Suprapubic skin (tissue), 4 donors: ENCODE data around the gene NBEAL1. TPM values are rescaled to one million over a fixed set of nuclear protein-coding genes. Genes with fewer than 3 reads are reported as not detected.
A peak's percentile ranks its signal among the peaks of the same experiment; 100 is the strongest.
"Not testable (repeated sequence)": the region's sequence is repeated elsewhere in the genome, so short reads cannot be mapped to it uniquely, and the experiment has no call there.

Experiments
- DNase-seq, 2 donors: peaks; one replicate each; pipeline ENCODE4 v3.0.0-alpha.2; 2019; ENCODE audit warnings: low spot score in 2 of 2
- H3K27ac ChIP-seq: fragments of 200-600 bp; sonication (generic); one replicate; pipeline ENCODE4 v1.5.1; 2019
- H3K27me3 ChIP-seq: fragments of 200-600 bp; sonication (generic); one replicate; pipeline ENCODE4 v1.5.1; 2019
- H3K36me3 ChIP-seq: fragments of 200-600 bp; sonication (generic); one replicate; pipeline ENCODE4 v1.5.1; 2019
- H3K4me1 ChIP-seq: fragments of 200-600 bp; sonication (generic); one replicate; pipeline ENCODE4 v1.5.1; 2019
- H3K4me3 ChIP-seq: fragments of 200-600 bp; sonication (generic); one replicate; pipeline ENCODE4 v1.5.1; 2019; ENCODE audit warnings: mild to moderate bottlenecking
- H3K9me3 ChIP-seq: fragments of 200-600 bp; sonication (generic); one replicate; pipeline ENCODE4 v1.5.1; 2019
- CTCF ChIP-seq, 2 donors: fragments of 200-600 bp in 1 of 2; fragments of 450-650 bp in 1 of 2; sonication (generic) in 1 of 2; IDR thresholded peaks; one replicate each; pipeline ENCODE4 v1.5.1; 2016 to 2019; ENCODE audit warnings: antibody characterized with exemption in 2 of 2, mild to moderate bottlenecking in 1 of 2, moderate library complexity in 1 of 2
- EP300 ChIP-seq: sonication (generic); formaldehyde crosslinking; IDR thresholded peaks from one replicate; pipeline ENCODE4 v1.6.1; 2017; ENCODE audit warnings: antibody characterized with exemption
- POLR2A ChIP-seq, 2 donors: fragments of 450-650 bp; IDR thresholded peaks; one replicate each; pipeline ENCODE4 v1.6.1; 2017; ENCODE audit warnings: antibody characterized with exemption in 2 of 2, mild to moderate bottlenecking in 2 of 2, moderate library complexity in 2 of 2
- POLR2AphosphoS5 ChIP-seq, 3 donors: sonication (generic); formaldehyde crosslinking; IDR thresholded peaks; one replicate each; pipeline ENCODE4 v1.6.1; 2017; ENCODE audit warnings: antibody characterized with exemption in 3 of 3
- WGBS: methylation state at CpG from one replicate; pipeline ENCODE4 v1.1.5; 2018; 5-methylcytosine and 5-hydroxymethylcytosine counted together
- total RNA-seq, 4 donors: library from RNA; depleted of rRNA; stranded (reverse); fragments of >200 nt; gene quantifications; one replicate each; pipeline ENCODE4 v1.1.0, GENCODE V29; 2016

NBEAL1 gene
- total RNA-seq, result 10 to 100 TPM; 21.1 to 46.8 (median 29.5) TPM

GRCh38 chr2:203014456-203015199 is at the start of gene NBEAL1:
TSS of gene NBEAL1 (plus strand) at chr2:203014875. CDS start at chr2:203016385, 1,510 bp downstream.
- DNase-seq, result peak; percentile 98 to 99
- Histone ChIP-seq H3K27ac (peak within 1 kb of the TSS; percentile 93), H3K4me3 (peak within 1 kb of the TSS; percentile 86), H3K36me3 (no peaks in the 10 kb centered on the region), H3K9me3 (no peaks in the 10 kb centered on the region), H3K4me1 (peaks cover 48% of the 10 kb centered on the region), H3K27me3 (no peaks in the 10 kb centered on the region)
- TF ChIP-seq CTCF (IDR thresholded peaks at IDR 0.05) (no peak), EP300 (peak; percentile 5), POLR2A (IDR thresholded peaks at IDR 0.05) (peak in 1 of 2 donors; percentile 87), POLR2AphosphoS5 (IDR thresholded peaks at IDR 0.05) (peak in 2 of 3 donors; percentile 54 to 85)
- WGBS, result 0% methylated on average over 20 of the region's 59 CpGs

GRCh38 chr2:202965810-202966460 is 48.7 kb upstream of the NBEAL1 start:
- DNase-seq, result no peak
- no peak overlapping the region for H3K27ac ChIP-seq
- no peaks in the 10 kb centered on the region for H3K4me1 ChIP-seq
- no peak overlapping the region for H3K4me3 ChIP-seq
- peaks cover 8% of the 10 kb centered on the region for H3K36me3 ChIP-seq
- H3K27me3 ChIP-seq, result no peaks in the 10 kb centered on the region
- H3K9me3 ChIP-seq, result no peaks in the 10 kb centered on the region
- WGBS, result 69% methylated on average over 5 of the region's 5 CpGs
- TF ChIP-seq EP300 (no peak), POLR2AphosphoS5 (IDR thresholded peaks at IDR 0.05) (no peak), POLR2A (IDR thresholded peaks at IDR 0.05) (no peak), CTCF (IDR thresholded peaks at IDR 0.05) (no peak)

GRCh38 chr2:202969404-202969803 is 45.3 kb upstream of the NBEAL1 start:
- H3K4me3 ChIP-seq, H3K27ac ChIP-seq, H3K4me1 ChIP-seq, DNase-seq, H3K27me3 ChIP-seq, H3K9me3 ChIP-seq: not testable (repeated sequence)
- H3K36me3 ChIP-seq, result peaks cover 18% of the 10 kb centered on the region
- 48% methylated on average over 2 of the region's 2 CpGs for WGBS

GRCh38 chr2:202976809-202977208 is 37.9 kb upstream of the NBEAL1 start:
- Histone ChIP-seq H3K4me3 (no peak overlapping the region), H3K27ac (no peak overlapping the region), H3K9me3 (no peaks in the 10 kb centered on the region), H3K4me1 (no peaks in the 10 kb centered on the region), H3K36me3 (peaks cover 56% of the 10 kb centered on the region), H3K27me3 (no peaks in the 10 kb centered on the region)
- 96% methylated on average over 3 of the region's 3 CpGs for WGBS
- DNase-seq, result no peak
- no peak for TF ChIP-seq POLR2AphosphoS5 (IDR thresholded peaks at IDR 0.05)
- no peak for TF ChIP-seq POLR2A (IDR thresholded peaks at IDR 0.05)
- TF ChIP-seq CTCF (IDR thresholded peaks at IDR 0.05), result no peak
- no peak for TF ChIP-seq EP300

GRCh38 chr2:202982779-202983491 is 31.7 kb upstream of the NBEAL1 start:
- no peak for DNase-seq
- 90% methylated on average over 3 of the region's 3 CpGs for WGBS

More at GRCh38 chr2:202982779-202983491, 31.7 kb upstream of the NBEAL1 start:
- H3K27me3 ChIP-seq, result no peaks in the 10 kb centered on the region
- H3K36me3 ChIP-seq, result peaks cover 35% of the 10 kb centered on the region
- TF ChIP-seq EP300 (no peak), CTCF (IDR thresholded peaks at IDR 0.05) (no peak), POLR2A (IDR thresholded peaks at IDR 0.05) (no peak), POLR2AphosphoS5 (IDR thresholded peaks at IDR 0.05) (no peak)
- H3K9me3 ChIP-seq, result no peaks in the 10 kb centered on the region
- no peaks in the 10 kb centered on the region for H3K4me1 ChIP-seq
- no peak overlapping the region for H3K27ac ChIP-seq
- H3K4me3 ChIP-seq, result no peak overlapping the region
